ENCODE measurements around the gene ZNF48.

ZNF48 gene

GRCh38 chr16:30368122-30368791, 27.0 kb upstream of the ZNF48 start:
- H3K9me3 ChIP-seq (ENCODE audit: insufficient read depth, low read length) = no peaks in the 10 kb centered on the region
- H4K20me1 ChIP-seq (ENCODE audit: insufficient read depth, low read length) = peaks cover 24% of the 10 kb centered on the region
- no peak overlapping the region for H3K27ac ChIP-seq (ENCODE audit: low read length)
- H3K4me1 ChIP-seq (ENCODE audit: low read length) = peaks cover 30% of the 10 kb centered on the region
- H3K9ac ChIP-seq (ENCODE audit: low read length) = peak overlapping the region; percentile 80
- H3K4me3 ChIP-seq (ENCODE audit: low read length) = peak overlapping the region; percentile 97
- peak overlapping the region; percentile 99 for H3K4me2 ChIP-seq (ENCODE audit: low read length)
- H3K36me3 ChIP-seq (replicated peaks; ENCODE audit: low read depth, low read length) = peaks cover 20% of the 10 kb centered on the region
- no peaks in the 10 kb centered on the region for H3K27me3 ChIP-seq (ENCODE audit: low read depth, low read length)
- H2AFZ ChIP-seq (ENCODE audit: low read depth, low read length) = no peak overlapping the region
- TF ChIP-seq CTCF (IDR thresholded peaks at IDR 0.05; ENCODE audit: low read depth, low read length) (no peak), EZH2phosphoT487 (IDR thresholded peaks at IDR 0.05; ENCODE audit: low read depth) (no peak)
- peaks cover 53% of the 10 kb centered on the region for H3K79me2 ChIP-seq (ENCODE audit: low read length)

GRCh38 chr16:30368792-30369090, 26.5 kb upstream of the ZNF48 start:
- Histone ChIP-seq H3K79me2 (ENCODE audit: low read length) (peaks cover 52% of the 10 kb centered on the region), H3K27ac (ENCODE audit: low read length) (no peak overlapping the region), H4K20me1 (ENCODE audit: insufficient read depth, low read length) (peaks cover 24% of the 10 kb centered on the region), H3K4me1 (ENCODE audit: low read length) (peaks cover 30% of the 10 kb centered on the region), H3K9me3 (ENCODE audit: insufficient read depth, low read length) (no peaks in the 10 kb centered on the region), H3K27me3 (ENCODE audit: low read depth, low read length) (no peaks in the 10 kb centered on the region), H3K4me2 (ENCODE audit: low read length) (peak overlapping the region; percentile 99), H2AFZ (ENCODE audit: low read depth, low read length) (no peak overlapping the region), H3K9ac (ENCODE audit: low read length) (peak overlapping the region; percentile 80), H3K4me3 (ENCODE audit: low read length) (peak overlapping the region; percentile 97), H3K36me3 (replicated peaks; ENCODE audit: low read depth, low read length) (peaks cover 16% of the 10 kb centered on the region)
- TF ChIP-seq EZH2phosphoT487 (IDR thresholded peaks at IDR 0.05; ENCODE audit: low read depth) (no peak), CTCF (IDR thresholded peaks at IDR 0.05; ENCODE audit: low read depth, low read length) (no peak)

GRCh38 chr16:30369091-30369937, 25.9 kb upstream of the ZNF48 start:
- peaks cover 52% of the 10 kb centered on the region for H3K79me2 ChIP-seq (ENCODE audit: low read length)
- H3K36me3 ChIP-seq (replicated peaks; ENCODE audit: low read depth, low read length) = peaks cover 16% of the 10 kb centered on the region
- H2AFZ ChIP-seq (ENCODE audit: low read depth, low read length) = no peak overlapping the region
- H3K27me3 ChIP-seq (ENCODE audit: low read depth, low read length) = no peaks in the 10 kb centered on the region
- H3K27ac ChIP-seq (ENCODE audit: low read length) = no peak overlapping the region
- H3K9ac ChIP-seq (ENCODE audit: low read length) = peak overlapping the region; percentile 80
- H3K9me3 ChIP-seq (ENCODE audit: insufficient read depth, low read length) = no peaks in the 10 kb centered on the region
- peak overlapping the region; percentile 97 for H3K4me3 ChIP-seq (ENCODE audit: low read length)
- peak overlapping the region; percentile 99 for H3K4me2 ChIP-seq (ENCODE audit: low read length)
- H4K20me1 ChIP-seq (ENCODE audit: insufficient read depth, low read length) = peaks cover 24% of the 10 kb centered on the region
- no peak for TF ChIP-seq EZH2phosphoT487 (IDR thresholded peaks at IDR 0.05; ENCODE audit: low read depth)
- H3K4me1 ChIP-seq (ENCODE audit: low read length) = peaks cover 30% of the 10 kb centered on the region

- Histone ChIP-seq H3K9me3 (ENCODE audit: insufficient read depth, low read length) (no peaks in the 10 kb centered on the region), H3K4me3 (ENCODE audit: low read length) (peak overlapping the region; percentile 97), H4K20me1 (ENCODE audit: insufficient read depth, low read length) (peaks cover 24% of the 10 kb centered on the region), H3K4me2 (ENCODE audit: low read length) (peak overlapping the region; percentile 99), H2AFZ (ENCODE audit: low read depth, low read length) (no peak overlapping the region), H3K79me2 (ENCODE audit: low read length) (peaks cover 45% of the 10 kb centered on the region), H3K27ac (ENCODE audit: low read length) (no peak overlapping the region), H3K27me3 (ENCODE audit: low read depth, low read length) (no peaks in the 10 kb centered on the region), H3K36me3 (replicated peaks; ENCODE audit: low read depth, low read length) (peaks cover 9% of the 10 kb centered on the region), H3K4me1 (ENCODE audit: low read length) (peaks cover 30% of the 10 kb centered on the region), H3K9ac (ENCODE audit: low read length) (peak overlapping the region; percentile 80)
- TF ChIP-seq CTCF (IDR thresholded peaks at IDR 0.05; ENCODE audit: low read depth, low read length) (no peak), EZH2phosphoT487 (IDR thresholded peaks at IDR 0.05; ENCODE audit: low read depth) (no peak)
These were observed 25.2 kb upstream of the ZNF48 start for GRCh38 chr16:30369938-30370455.
